Sigmoid colon (tissue), 7 donors: ENCODE measurements around the gene RBM47. TPM values are rescaled to one million over a fixed set of nuclear protein-coding genes. Genes with fewer than 3 reads are reported as not detected.

Source experiments
- DNase-seq: peaks from one replicate; pipeline ENCODE4 v3.0.0-alpha.2; 2019
- H3K27ac ChIP-seq, 4 donors: fragments of 200-600 bp; sonication (generic); one replicate each; pipeline ENCODE4 v1.5.1; 2016 to 2019; ENCODE audit warnings: mild to moderate bottlenecking in 1 of 4
- H3K27me3 ChIP-seq, 3 donors: fragments of 200-600 bp; sonication (generic); one replicate each; pipeline ENCODE4 v1.5.1; 2019; ENCODE audit warnings: mild to moderate bottlenecking in 1 of 3
- H3K36me3 ChIP-seq, 4 donors: fragments of 200-600 bp; sonication (generic); one replicate each; pipeline ENCODE4 v1.5.1; 2016 to 2019
- H3K4me1 ChIP-seq, 4 donors: fragments of 200-600 bp; sonication (generic); one replicate each; pipeline ENCODE4 v1.5.1; 2017 to 2019
- H3K4me3 ChIP-seq, 4 donors: fragments of 200-600 bp; sonication (generic); one replicate each; pipeline ENCODE4 v1.5.1; 2017 to 2019; ENCODE audit warnings: mild to moderate bottlenecking in 2 of 4, moderate library complexity in 1 of 4
- H3K9me3 ChIP-seq, 4 donors: fragments of 200-600 bp in 3 of 4; sonication (generic) in 3 of 4; one replicate each; pipeline versions ENCODE4 v1.5.1 to v1.6.1; 2013 to 2019
- CTCF ChIP-seq, 4 experiments: fragments of 450-650 bp in 3 of 4; fragments of 200-600 bp in 1 of 4; IDR thresholded peaks; one replicate each; pipeline ENCODE4 v1.5.1; 2016 to 2019; ENCODE audit warnings: antibody characterized with exemption in 4 of 4, mild to moderate bottlenecking in 3 of 4, moderate library complexity in 2 of 4
- EP300 ChIP-seq, 4 donors: sonication (generic); formaldehyde crosslinking; IDR thresholded peaks; one replicate each; pipeline ENCODE4 v1.6.1; 2017; ENCODE audit warnings: antibody characterized with exemption in 4 of 4
- POLR2A ChIP-seq, 2 donors: fragments of 450-650 bp; IDR thresholded peaks; one replicate each; pipeline ENCODE4 v1.6.1; 2016; ENCODE audit warnings: antibody characterized with exemption in 2 of 2, mild to moderate bottlenecking in 2 of 2, moderate library complexity in 2 of 2
- POLR2AphosphoS5 ChIP-seq, 4 donors: sonication (generic); formaldehyde crosslinking; IDR thresholded peaks; one replicate each; pipeline ENCODE4 v1.6.1; 2017; ENCODE audit warnings: antibody characterized with exemption in 4 of 4
- WGBS, 2 donors: extraction: QIAGEN DNeasy Blood & Tissue Kit; methylation state at CpG; one replicate each; pipeline ENCODE4 v1.1.7; 2013; 5-methylcytosine and 5-hydroxymethylcytosine counted together
- intact Hi-C: fragments of 100-400 bp; cut with DNase I; formaldehyde crosslinking; loops from one replicate; pipeline ENCODE4 v1.15.1; 2023
- polyA plus RNA-seq, 3 donors: library from polyadenylated mRNA; stranded (reverse); fragments of 200-250 nt; gene quantifications; one replicate each; pipeline ENCODE4 v1.2.3, GENCODE V29; 2013
- total RNA-seq, 4 donors: library from RNA; depleted of rRNA; stranded (reverse); fragments of >200 nt; gene quantifications; one replicate each; pipeline ENCODE4 v1.1.0, GENCODE V29; 2016
- donor health status: healthy with polysubstance abuse.
- donor health status: Bipolar disorder and iron deficiency.
- donor health status: healthy.

The RBM47 gene
- total and polyA plus RNA-seq, 7 donors = 7.2 to 148 (median 21.2) TPM

GRCh38 chr4:40482985-40483647, 146.5 kb downstream of the RBM47 start:
- Histone ChIP-seq H3K9me3 (no peaks in the 10 kb centered on the region), H3K4me3 (no peak overlapping the region), H3K27ac (no peak overlapping the region), H3K27me3 (no peaks in the 10 kb centered on the region), H3K36me3 (no peaks in the 10 kb centered on the region), H3K4me1 (no peaks in the 10 kb centered on the region)
- DNase-seq = no peak
- WGBS, 2 donors = 87 to 90% methylated on average over 21 of the region's 21 CpGs
- intact Hi-C loops = no loop called here
- TF ChIP-seq POLR2AphosphoS5 (IDR thresholded peaks at IDR 0.05) (no peak), POLR2A (IDR thresholded peaks at IDR 0.05) (no peak), CTCF (IDR thresholded peaks at IDR 0.05) (no peak), EP300 (IDR thresholded peaks at IDR 0.05) (no peak)

- no peak for TF ChIP-seq POLR2A (IDR thresholded peaks at IDR 0.05)
- TF ChIP-seq EP300 (IDR thresholded peaks at IDR 0.05) = no peak
- no peak for TF ChIP-seq CTCF (IDR thresholded peaks at IDR 0.05)
- no peak for TF ChIP-seq POLR2AphosphoS5 (IDR thresholded peaks at IDR 0.05)
- Histone ChIP-seq H3K9me3 (no peaks in the 10 kb centered on the region), H3K4me3 (no peak overlapping the region), H3K36me3 (no peaks in the 10 kb centered on the region), H3K27me3 (no peaks in the 10 kb centered on the region), H3K4me1 (no peaks in the 10 kb centered on the region), H3K27ac (no peak overlapping the region)
- WGBS, 2 donors = 96 to 98% methylated on average over 7 of the region's 7 CpGs
- no peak for DNase-seq
- intact Hi-C loops = no loop called here
Observed at GRCh38 chr4:40481977-40482376, 147.7 kb downstream of the RBM47 start.

GRCh38 chr4:40480291-40480690, 149.4 kb downstream of the RBM47 start:
- no peak overlapping the region for H3K4me3 ChIP-seq
- DNase-seq = no peak
- TF ChIP-seq CTCF (IDR thresholded peaks at IDR 0.05) (no peak), EP300 (IDR thresholded peaks at IDR 0.05) (no peak), POLR2AphosphoS5 (IDR thresholded peaks at IDR 0.05) (no peak), POLR2A (IDR thresholded peaks at IDR 0.05) (no peak)
- intact Hi-C loops = no loop called here
- H3K27ac ChIP-seq = no peak overlapping the region
- WGBS, 2 donors = 69 to 79% methylated on average over 2 of the region's 2 CpGs
- H3K9me3 ChIP-seq = no peaks in the 10 kb centered on the region
- H3K4me1 ChIP-seq = no peaks in the 10 kb centered on the region
- H3K36me3 ChIP-seq = no peaks in the 10 kb centered on the region
- H3K27me3 ChIP-seq = no peaks in the 10 kb centered on the region

- Histone ChIP-seq H3K27me3 (no peaks in the 10 kb centered on the region), H3K4me1 (no peaks in the 10 kb centered on the region), H3K4me3 (no peak overlapping the region), H3K27ac (no peak overlapping the region), H3K9me3 (no peaks in the 10 kb centered on the region), H3K36me3 (no peaks in the 10 kb centered on the region)
- intact Hi-C loops = no loop called here
- 50 to 68% methylated on average over 2 of the region's 2 CpGs for WGBS, 2 donors
- DNase-seq = no peak
- TF ChIP-seq EP300 (IDR thresholded peaks at IDR 0.05) = no peak
- no peak for TF ChIP-seq POLR2AphosphoS5 (IDR thresholded peaks at IDR 0.05)
- no peak for TF ChIP-seq POLR2A (IDR thresholded peaks at IDR 0.05)
- TF ChIP-seq CTCF (IDR thresholded peaks at IDR 0.05) = no peak
Observed at GRCh38 chr4:40479378-40479777, 150.3 kb downstream of the RBM47 start.

- intact Hi-C loops = no loop called here
- H3K36me3 ChIP-seq = no peaks in the 10 kb centered on the region
Observed at GRCh38 chr4:40475609-40476008, 154.1 kb downstream of the RBM47 start.

More at GRCh38 chr4:40475609-40476008, 154.1 kb downstream of the RBM47 start:
- no peaks in the 10 kb centered on the region for H3K27me3 ChIP-seq
- no peak for DNase-seq
- TF ChIP-seq POLR2A (IDR thresholded peaks at IDR 0.05) (no peak), EP300 (IDR thresholded peaks at IDR 0.05) (no peak), POLR2AphosphoS5 (IDR thresholded peaks at IDR 0.05) (no peak), CTCF (IDR thresholded peaks at IDR 0.05) (no peak)
- H3K4me3 ChIP-seq = no peak overlapping the region
- no peaks in the 10 kb centered on the region for H3K4me1 ChIP-seq
- H3K27ac ChIP-seq = no peak overlapping the region
- WGBS, 2 donors = 12 to 57% methylated on average over 4 of the region's 4 CpGs
- H3K9me3 ChIP-seq = no peaks in the 10 kb centered on the region
